Neural crest cell (in vitro differentiated cells): ENCODE data around the gene LCP1. TPM values are rescaled to one million over a fixed set of nuclear protein-coding genes. Genes with fewer than 3 reads are reported as not detected.
A peak's percentile ranks its signal among the peaks of the same experiment; 100 is the strongest.

Experiments used
- DNase-seq: peaks from one replicate; pipeline ENCODE4 v3.0.0; 2021; ENCODE audit warnings: low read depth, mixed read lengths, low spot score
- H3K27ac Mint-ChIP-seq: one replicate; pipeline ENCODE4 v1.8.0; 2021; ENCODE audit warnings: mild to moderate bottlenecking, mixed read lengths; ENCODE audit not compliant: unreplicated experiment
- H3K27me3 Mint-ChIP-seq: 2 replicates; pipeline ENCODE4 v1.8.0; 2021; ENCODE audit warnings: low read depth, mild to moderate bottlenecking, mixed read lengths
- H3K36me3 Mint-ChIP-seq: 2 replicates; pipeline ENCODE4 v1.8.0; 2021; ENCODE audit warnings: low read depth, mild to moderate bottlenecking, mixed read lengths
- H3K4me1 Mint-ChIP-seq: 2 replicates; pipeline ENCODE4 v1.8.0; 2021; ENCODE audit warnings: mixed read lengths
- H3K4me3 Mint-ChIP-seq: one replicate; pipeline ENCODE4 v1.8.0; 2021; ENCODE audit warnings: mild to moderate bottlenecking, mixed read lengths
- H3K9me3 Mint-ChIP-seq: 2 replicates; pipeline ENCODE4 v1.8.0; 2021; ENCODE audit warnings: mixed read lengths
- total RNA-seq: library from RNA; stranded (reverse); gene quantifications from 2 replicates; pipeline ENCODE4 v1.2.1, GENCODE V29; 2021
- TF ChIP-seq, protein P1 (sequence below): fragments of 200-600 bp; sonication (generic); conservative IDR thresholded peaks from 2 replicates; pipeline ENCODE4 v1.5.0; 2021; ENCODE audit warnings: antibody characterized with exemption, mild to moderate bottlenecking

LCP1 gene
- total RNA-seq, 1 donor from 2014 or later, result 7.6 TPM

GRCh38 chr13:46127358-46128023, 54.5 kb downstream of the LCP1 start:
- DNase-seq, result no peak
- H3K4me1 Mint-ChIP-seq, result peaks cover 25% of the 10 kb centered on the region
- H3K9me3 Mint-ChIP-seq, result no peaks in the 10 kb centered on the region
- no peaks in the 10 kb centered on the region for H3K27me3 Mint-ChIP-seq
- no peak overlapping the region for H3K4me3 Mint-ChIP-seq
- H3K27ac Mint-ChIP-seq, result no peak overlapping the region
- no peaks in the 10 kb centered on the region for H3K36me3 Mint-ChIP-seq
- TF ChIP-seq, protein P1, sequence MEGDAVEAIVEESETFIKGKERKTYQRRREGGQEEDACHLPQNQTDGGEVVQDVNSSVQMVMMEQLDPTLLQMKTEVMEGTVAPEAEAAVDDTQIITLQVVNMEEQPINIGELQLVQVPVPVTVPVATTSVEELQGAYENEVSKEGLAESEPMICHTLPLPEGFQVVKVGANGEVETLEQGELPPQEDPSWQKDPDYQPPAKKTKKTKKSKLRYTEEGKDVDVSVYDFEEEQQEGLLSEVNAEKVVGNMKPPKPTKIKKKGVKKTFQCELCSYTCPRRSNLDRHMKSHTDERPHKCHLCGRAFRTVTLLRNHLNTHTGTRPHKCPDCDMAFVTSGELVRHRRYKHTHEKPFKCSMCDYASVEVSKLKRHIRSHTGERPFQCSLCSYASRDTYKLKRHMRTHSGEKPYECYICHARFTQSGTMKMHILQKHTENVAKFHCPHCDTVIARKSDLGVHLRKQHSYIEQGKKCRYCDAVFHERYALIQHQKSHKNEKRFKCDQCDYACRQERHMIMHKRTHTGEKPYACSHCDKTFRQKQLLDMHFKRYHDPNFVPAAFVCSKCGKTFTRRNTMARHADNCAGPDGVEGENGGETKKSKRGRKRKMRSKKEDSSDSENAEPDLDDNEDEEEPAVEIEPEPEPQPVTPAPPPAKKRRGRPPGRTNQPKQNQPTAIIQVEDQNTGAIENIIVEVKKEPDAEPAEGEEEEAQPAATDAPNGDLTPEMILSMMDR, result no peak

DNA sequence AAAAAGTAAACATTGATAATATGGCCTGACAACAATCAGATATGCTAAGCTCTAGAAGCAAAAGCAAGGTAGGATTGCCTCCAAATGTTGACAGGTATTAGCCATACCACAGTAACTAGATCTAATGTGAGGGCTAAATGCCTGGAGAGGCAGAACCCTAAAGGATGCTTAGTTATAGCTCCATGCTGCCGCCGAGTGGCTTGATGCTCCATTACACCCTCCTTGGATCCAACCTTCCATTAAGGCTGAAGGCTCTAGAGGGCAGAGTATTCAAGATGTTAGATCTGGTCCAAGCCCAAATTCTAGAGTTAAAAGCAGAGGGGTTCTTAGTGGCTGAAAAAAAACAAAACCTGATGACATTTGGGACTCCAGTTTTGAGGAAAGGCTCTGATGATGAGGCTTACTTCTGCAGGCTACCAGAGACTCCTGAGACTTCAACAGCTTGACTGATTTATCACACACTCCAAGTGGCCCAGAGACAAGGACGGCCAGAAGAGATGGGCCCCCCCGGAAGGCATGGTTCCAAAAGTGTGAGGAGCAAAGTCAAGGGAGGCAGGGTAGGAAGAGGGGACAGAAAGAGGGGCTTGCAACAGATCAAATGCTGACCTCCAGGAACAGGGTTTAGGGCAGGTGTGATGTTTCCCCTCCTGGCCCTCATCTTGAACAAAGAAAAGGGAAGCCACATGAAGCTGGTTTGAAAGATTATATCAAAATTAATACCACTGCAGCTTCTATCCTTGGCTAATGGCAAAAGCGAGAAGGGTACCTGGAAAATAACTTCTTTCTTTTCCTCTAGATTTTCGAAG, 55.2 kb downstream of the LCP1 start:
- Mint-ChIP-seq H3K9me3 (no peaks in the 10 kb centered on the region), H3K4me3 (no peak overlapping the region), H3K27ac (no peak overlapping the region), H3K4me1 (peaks cover 32% of the 10 kb centered on the region), H3K36me3 (no peaks in the 10 kb centered on the region), H3K27me3 (no peaks in the 10 kb centered on the region)
- TF ChIP-seq, protein P1, result peak; percentile 82
- peak; percentile 81 for DNase-seq

- H3K9me3 Mint-ChIP-seq, result no peaks in the 10 kb centered on the region
- DNase-seq, result no peak
- TF ChIP-seq, protein P1, result no peak
- H3K27ac Mint-ChIP-seq, result no peak overlapping the region
- no peak overlapping the region for H3K4me3 Mint-ChIP-seq
- H3K27me3 Mint-ChIP-seq, result no peaks in the 10 kb centered on the region
- peaks cover 39% of the 10 kb centered on the region for H3K4me1 Mint-ChIP-seq
- H3K36me3 Mint-ChIP-seq, result no peaks in the 10 kb centered on the region
Measured at GRCh38 chr13:46126056-46126455, 55.9 kb downstream of the LCP1 start.

- Mint-ChIP-seq H3K36me3 (no peaks in the 10 kb centered on the region), H3K9me3 (no peaks in the 10 kb centered on the region), H3K4me3 (no peak overlapping the region), H3K4me1 (peaks cover 47% of the 10 kb centered on the region), H3K27ac (peak overlapping the region; percentile 17), H3K27me3 (no peaks in the 10 kb centered on the region)
- DNase-seq, result no peak
- TF ChIP-seq, protein P1, result no peak
Measured at GRCh38 chr13:46124967-46125933, 56.7 kb downstream of the LCP1 start.

DNA sequence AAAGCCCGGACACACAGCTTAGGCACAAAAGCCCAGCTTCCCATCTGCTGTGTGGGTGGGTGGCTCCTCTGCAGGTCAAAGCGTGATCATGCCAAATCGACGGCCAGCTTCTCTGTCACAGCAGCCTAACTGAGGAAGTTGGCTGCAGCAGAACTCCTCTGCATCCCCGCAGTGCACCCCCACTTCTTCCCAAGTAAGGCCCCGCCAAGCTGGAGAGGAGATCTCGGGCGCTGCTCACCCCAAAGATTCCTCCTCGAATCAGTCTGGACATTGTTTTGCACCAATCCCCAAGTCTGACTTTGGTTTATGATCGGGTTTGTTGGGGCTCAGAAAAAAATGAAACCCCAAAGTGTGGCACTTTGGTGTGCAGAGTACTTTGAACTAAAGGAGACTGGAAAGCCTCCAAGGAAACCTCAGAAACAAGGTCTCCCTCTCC, 57.4 kb downstream of the LCP1 start:
- no peak for DNase-seq
- H3K27me3 Mint-ChIP-seq, result no peaks in the 10 kb centered on the region
- peaks cover 2% of the 10 kb centered on the region for H3K9me3 Mint-ChIP-seq
- no peak overlapping the region for H3K4me3 Mint-ChIP-seq
- H3K4me1 Mint-ChIP-seq, result peaks cover 54% of the 10 kb centered on the region
- H3K27ac Mint-ChIP-seq, result peak overlapping the region; percentile 17
- TF ChIP-seq, protein P1, result no peak
- H3K36me3 Mint-ChIP-seq, result no peaks in the 10 kb centered on the region
